Activated B cell treated with CpG ODN at 0.5 μM for 24 hours (primary cell): ENCODE results near the gene HOPX. TPM values are rescaled to one million over a fixed set of nuclear protein-coding genes. Genes with fewer than 3 reads are reported as not detected.
A peak's percentile ranks its signal among the peaks of the same experiment; 100 is the strongest.

Source experiments
- ATAC-seq: fragments of 200-7000 bp; cut with Tn5 transposase; one replicate; pipeline ENCODE4 v1.10.0; 2021; ENCODE audit warnings: low read depth, mild to moderate bottlenecking, moderate library complexity
- CTCF ChIA-PET: fragments of 350-600 bp; sonication (Branson Sonifier 250); formaldehyde crosslinking; loops from one replicate; lab custom pipeline; 2021; ENCODE audit warnings: antibody characterized with exemption; lab: Charles Lee
- POLR2A ChIA-PET: fragments of 350-600 bp; sonication (Branson Sonifier 250); formaldehyde crosslinking; loops from one replicate; lab custom pipeline; 2021; ENCODE audit warnings: antibody characterized with exemption; lab: Charles Lee
- DNase-seq: peaks from one replicate; pipeline ENCODE4 v3.0.0; 2022
- H3K27ac Mint-ChIP-seq: one replicate; pipeline ENCODE4 v1.8.0; 2020; ENCODE audit warnings: mixed read lengths
- H3K27me3 Mint-ChIP-seq: one replicate; pipeline ENCODE4 v1.8.0; 2021; ENCODE audit warnings: mixed read lengths
- H3K36me3 Mint-ChIP-seq: one replicate; pipeline ENCODE4 v1.8.0; 2021; ENCODE audit warnings: low read depth, mixed read lengths
- H3K4me1 Mint-ChIP-seq: one replicate; pipeline ENCODE4 v1.8.0; 2021; ENCODE audit warnings: mixed read lengths
- H3K4me3 Mint-ChIP-seq: one replicate; pipeline ENCODE4 v1.8.0; 2020; ENCODE audit warnings: mild to moderate bottlenecking, mixed read lengths
- H3K9me3 Mint-ChIP-seq: one replicate; pipeline ENCODE4 v1.8.0; 2020; ENCODE audit warnings: mixed read lengths
- intact Hi-C: fragments of 100-400 bp; cut with micrococcal nuclease; formaldehyde crosslinking; loops from one replicate; pipeline ENCODE4 v1.15.1; 2024
- total RNA-seq: library from RNA; stranded (reverse); gene quantifications from 2 replicates; pipeline ENCODE4 v1.2.3, GENCODE V29; 2022
- TF ChIP-seq, protein P1 (sequence below): fragments of 200-600 bp; IDR thresholded peaks from one replicate; pipeline ENCODE4 v1.8.0; 2022; ENCODE audit warnings: antibody characterized with exemption, mild to moderate bottlenecking

The HOPX gene
- total RNA-seq, 1 donor from 2014 or later = 13.2 TPM

DNA sequence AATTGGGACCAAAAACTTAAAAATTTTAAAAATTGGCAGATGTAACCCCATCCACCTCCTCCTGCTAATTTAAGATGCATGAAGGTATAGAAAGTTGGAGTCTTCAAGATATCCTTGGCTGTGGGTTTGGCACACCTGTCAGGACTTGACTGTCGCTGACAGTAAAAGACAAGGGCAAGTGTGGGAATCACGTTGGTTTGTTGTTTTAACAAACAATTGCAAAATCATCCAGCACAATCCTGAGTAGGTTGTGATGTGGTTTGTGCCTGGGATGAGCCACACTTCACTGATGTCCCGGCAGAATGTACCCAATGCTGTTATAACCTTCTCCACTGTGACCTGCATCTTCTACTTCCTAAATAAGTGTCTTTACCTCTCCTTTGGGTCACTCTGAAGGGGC, 24.0 kb downstream of the HOPX start:
- DNase-seq = no peak
- TF ChIP-seq, protein P1, sequence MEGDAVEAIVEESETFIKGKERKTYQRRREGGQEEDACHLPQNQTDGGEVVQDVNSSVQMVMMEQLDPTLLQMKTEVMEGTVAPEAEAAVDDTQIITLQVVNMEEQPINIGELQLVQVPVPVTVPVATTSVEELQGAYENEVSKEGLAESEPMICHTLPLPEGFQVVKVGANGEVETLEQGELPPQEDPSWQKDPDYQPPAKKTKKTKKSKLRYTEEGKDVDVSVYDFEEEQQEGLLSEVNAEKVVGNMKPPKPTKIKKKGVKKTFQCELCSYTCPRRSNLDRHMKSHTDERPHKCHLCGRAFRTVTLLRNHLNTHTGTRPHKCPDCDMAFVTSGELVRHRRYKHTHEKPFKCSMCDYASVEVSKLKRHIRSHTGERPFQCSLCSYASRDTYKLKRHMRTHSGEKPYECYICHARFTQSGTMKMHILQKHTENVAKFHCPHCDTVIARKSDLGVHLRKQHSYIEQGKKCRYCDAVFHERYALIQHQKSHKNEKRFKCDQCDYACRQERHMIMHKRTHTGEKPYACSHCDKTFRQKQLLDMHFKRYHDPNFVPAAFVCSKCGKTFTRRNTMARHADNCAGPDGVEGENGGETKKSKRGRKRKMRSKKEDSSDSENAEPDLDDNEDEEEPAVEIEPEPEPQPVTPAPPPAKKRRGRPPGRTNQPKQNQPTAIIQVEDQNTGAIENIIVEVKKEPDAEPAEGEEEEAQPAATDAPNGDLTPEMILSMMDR = no peak
- no peak overlapping the region for H3K27ac Mint-ChIP-seq

GRCh38 chr4:56656346-56656643, 24.8 kb downstream of the HOPX start:
- Mint-ChIP-seq H3K27me3 (peaks cover 2% of the 10 kb centered on the region), H3K4me3 (peak overlapping the region; percentile 81), H3K4me1 (peaks cover 55% of the 10 kb centered on the region), H3K27ac (peak overlapping the region; percentile 46), H3K9me3 (no peaks in the 10 kb centered on the region), H3K36me3 (no peaks in the 10 kb centered on the region)
- ATAC-seq = peak; percentile 68
- CTCF ChIA-PET = no interaction called here
- intact Hi-C loops = loop anchor here (1.0 to 10.0 kb wide), 5 partner anchors 79 to 221 kb away; partner anchors contain the start of genes PAICS and PPAT
- no peak for DNase-seq
- POLR2A ChIA-PET = no interaction called here
- TF ChIP-seq, protein P1 = no peak

More for the DNA sequence above, 24.0 kb downstream of the HOPX start:
- intact Hi-C loops = loop anchor here (2.0 to 10.0 kb wide), 4 partner anchors 80 to 222 kb away; partner anchors contain the start of genes PAICS and PPAT
- H3K27me3 Mint-ChIP-seq = peaks cover 2% of the 10 kb centered on the region
- H3K9me3 Mint-ChIP-seq = no peaks in the 10 kb centered on the region
- H3K36me3 Mint-ChIP-seq = no peaks in the 10 kb centered on the region
- POLR2A ChIA-PET = no interaction called here
- CTCF ChIA-PET = no interaction called here
- H3K4me1 Mint-ChIP-seq = peaks cover 48% of the 10 kb centered on the region
- ATAC-seq = no peak
- H3K4me3 Mint-ChIP-seq = peak overlapping the region; percentile 81

DNA sequence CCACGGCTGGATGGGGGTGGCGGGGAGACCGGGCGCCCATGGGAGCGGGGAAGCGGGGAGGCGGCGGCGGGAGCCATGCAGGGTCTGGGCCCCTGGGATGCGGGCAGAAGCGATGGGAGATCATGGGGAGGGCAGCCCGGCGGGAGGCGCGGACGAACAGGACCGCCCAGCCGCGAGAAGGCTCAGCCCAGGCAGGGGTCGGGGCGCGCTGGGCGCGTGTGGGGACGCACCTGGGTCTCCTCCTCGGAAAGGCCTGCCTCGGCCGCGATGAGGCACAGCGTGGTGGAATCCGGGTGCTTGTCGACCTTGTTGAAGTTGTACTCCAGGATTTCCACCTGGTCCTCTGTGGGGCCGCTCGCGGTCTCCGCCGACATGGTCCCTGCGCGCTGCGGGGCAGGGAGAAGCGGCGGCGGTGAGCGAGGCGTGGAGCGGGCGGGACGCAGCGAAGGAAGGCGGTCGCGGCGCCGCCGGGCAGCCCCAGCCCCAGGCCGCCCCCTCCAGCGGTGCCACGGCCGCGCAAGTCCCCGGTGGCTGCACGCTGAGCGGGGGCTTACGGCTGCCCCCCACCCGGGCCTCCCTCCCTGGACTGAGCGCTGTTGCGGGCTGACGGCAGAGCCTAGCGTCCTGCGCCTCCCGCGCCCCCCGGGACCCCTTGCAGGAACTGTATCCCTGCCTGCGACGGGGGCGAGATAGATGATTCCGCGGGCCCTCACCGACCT, 25.3 kb downstream of the HOPX start:
- Mint-ChIP-seq H3K9me3 (no peaks in the 10 kb centered on the region), H3K27ac (peak overlapping the region; percentile 46), H3K4me1 (peaks cover 59% of the 10 kb centered on the region), H3K36me3 (no peaks in the 10 kb centered on the region), H3K4me3 (peak overlapping the region; percentile 92), H3K27me3 (peaks cover 2% of the 10 kb centered on the region)
- DNase-seq (peak; percentile 40), ATAC-seq (peak; percentile 64)
- CTCF ChIA-PET = interaction anchor here (1.3 kb wide), 1 partner anchor 144 kb away, joined by 3 read pairs; no protein-coding TSS in a partner anchor
- POLR2A ChIA-PET = no interaction called here
- TF ChIP-seq, protein P1 = no peak
- intact Hi-C loops = loop anchor here (1.0 to 10.0 kb wide), 5 partner anchors 78 to 221 kb away; partner anchors contain the start of genes PAICS and PPAT

GRCh38 chr4:56655209-56655626, 25.9 kb downstream of the HOPX start:
- Mint-ChIP-seq H3K27me3 (peaks cover 2% of the 10 kb centered on the region), H3K4me1 (peaks cover 65% of the 10 kb centered on the region), H3K36me3 (no peaks in the 10 kb centered on the region), H3K27ac (peak overlapping the region; percentile 46), H3K9me3 (no peaks in the 10 kb centered on the region), H3K4me3 (peak overlapping the region; percentile 92)
- DNase-seq (peak; percentile 23), ATAC-seq (peak; percentile 25)
- TF ChIP-seq, protein P1 = no peak
- ChIA-PET CTCF (interaction anchor here (0.6 to 1.3 kb wide), 3 partner anchors 8 to 181 kb away, joined by 3 read pairs; no protein-coding TSS in a partner anchor), POLR2A (no interaction called here)
- intact Hi-C loops = loop anchor here (5.0 to 10.0 kb wide), 2 partner anchors 78 to 220 kb away; partner anchors contain the start of genes PAICS and PPAT

- no peaks in the 10 kb centered on the region for H3K36me3 Mint-ChIP-seq
- H3K27ac Mint-ChIP-seq = no peak overlapping the region
- TF ChIP-seq, protein P1 = no peak
These were observed 26.9 kb downstream of the HOPX start for GRCh38 chr4:56654238-56654632.

More at GRCh38 chr4:56654238-56654632, 26.9 kb downstream of the HOPX start:
- intact Hi-C loops = loop anchor here (10.0 kb wide), 1 partner anchor 219 kb away; the partner anchor contains the start of genes PAICS and PPAT
- DNase-seq (no peak), ATAC-seq (no peak)
- peaks cover 74% of the 10 kb centered on the region for H3K4me1 Mint-ChIP-seq
- ChIA-PET POLR2A (interaction anchor here (0.6 kb wide), 1 partner anchor 34 kb away, joined by 7 read pairs; no protein-coding TSS in a partner anchor), CTCF (interaction anchor here (1.1 to 1.3 kb wide), 2 partner anchors 146 to 182 kb away, joined by 3 read pairs; no protein-coding TSS in a partner anchor)
- peaks cover 2% of the 10 kb centered on the region for H3K27me3 Mint-ChIP-seq
- H3K4me3 Mint-ChIP-seq = peak overlapping the region; percentile 92
- H3K9me3 Mint-ChIP-seq = no peaks in the 10 kb centered on the region
